HCT116 (cell line): ENCODE measurements around the gene LMBR1. TPM values are rescaled to one million over a fixed set of nuclear protein-coding genes. Genes with fewer than 3 reads are reported as not detected.

Experiments
- ATAC-seq: fragments of 200-7000 bp; cut with Tn5 transposase; 2 replicates; pipeline ENCODE4 v1.9.1; 2020; ENCODE audit warnings: mild to moderate bottlenecking, moderate library complexity
- BruUV-seq: library from RNA; stranded (reverse); fragments of 400-500 nt; replicated peaks from 2 replicates; lab custom pipeline; 2021; lab: Mats Ljungman, UMichigan
- CTCF ChIA-PET: fragments of 300-600 bp; sonication (Branson Sonifier 250); formaldehyde crosslinking; loops from one replicate; lab custom pipeline; 2021; ENCODE audit warnings: antibody characterized with exemption; lab: Charles Lee
- POLR2A ChIA-PET: fragments of 300-600, 350-600 bp; sonication (Branson Sonifier 250); formaldehyde crosslinking; loops from one replicate; lab custom pipeline; 2021; ENCODE audit warnings: antibody characterized with exemption; lab: Charles Lee
- RAD21 ChIA-PET, 2 experiments: fragments of 300-600 bp; sonication (Branson Sonifier 250); formaldehyde crosslinking; loops; one replicate each; lab custom pipeline; 2023; ENCODE audit warnings: low total read pairs in 2 of 2; ENCODE audit not compliant: uncharacterized antibody in 2 of 2, unreplicated experiment in 2 of 2, low non-redundant PET in 1 of 2; lab: Charles Lee
- DNase-seq: peaks from one replicate; pipeline ENCODE4 v3.0.0-alpha.2; 2010; ENCODE audit warnings: low read depth, low spot score
- H2AFZ ChIP-seq: fragments of 200-600 bp; shearing (Covaris generic), sonication (generic); 2 replicates; pipeline ENCODE4 v1.6.1; 2017; ENCODE audit warnings: low read depth, mixed run types, mixed read lengths, antibody characterized with exemption, low read length; ENCODE audit not compliant: poor library complexity, severe bottlenecking
- H3K27ac ChIP-seq: 2 replicates; pipeline ENCODE4 v1.5.1; 2012; ENCODE audit warnings: low read depth, low read length
- H3K27me3 ChIP-seq: fragments of 200-600 bp; sonication (generic); 2 replicates; pipeline ENCODE4 v1.6.1; 2016; ENCODE audit warnings: mixed run types, low read length, mixed read lengths; ENCODE audit not compliant: insufficient read depth
- H3K36me3 ChIP-seq, 2 experiments: fragments of 200-500 bp in 1 of 2; fragments of 200-600 bp in 1 of 2; sonication (Bioruptor generic) in 1 of 2; sonication (generic) in 1 of 2; 2 replicates each; pipeline versions ENCODE4 v1.5.1 to v1.6.1; 2014 to 2016; ENCODE audit warnings: low read length in 2 of 2, inconsistent platforms in 1 of 2, mixed read lengths in 1 of 2, mixed run types in 1 of 2; ENCODE audit not compliant: insufficient read depth in 2 of 2, control insufficient read depth in 1 of 2
- H3K4me1 ChIP-seq, 2 experiments: fragments of 200-600 bp in 1 of 2; sonication (generic) in 1 of 2; 2 replicates each; pipeline versions ENCODE4 v1.5.1 to v1.6.1; 2012 to 2017; ENCODE audit warnings: low read length in 2 of 2, inconsistent platforms in 1 of 2, mild to moderate bottlenecking in 1 of 2, mixed read lengths in 1 of 2, mixed run types in 1 of 2, moderate library complexity in 1 of 2; ENCODE audit not compliant: insufficient read depth in 2 of 2, control insufficient read depth in 1 of 2
- H3K4me2 ChIP-seq: fragments of 200-600 bp; sonication (generic); 2 replicates; pipeline ENCODE4 v1.6.1; 2017; ENCODE audit warnings: mixed run types, low read length, mixed read lengths
- H3K4me3 ChIP-seq, 2 experiments: fragments of 200-600 bp in 1 of 2; sonication (generic) in 1 of 2; replicated peaks in 1 of 2; 2 replicates each; pipeline ENCODE4 v1.5.1; 2011 to 2016; ENCODE audit warnings: low read length in 2 of 2, control low read depth in 1 of 2, low read depth in 1 of 2, mild to moderate bottlenecking in 1 of 2, mixed read lengths in 1 of 2, mixed run types in 1 of 2
- H3K79me2 ChIP-seq: fragments of 200-600 bp; sonication (generic); 2 replicates; pipeline ENCODE4 v1.6.1; 2017; ENCODE audit warnings: mild to moderate bottlenecking, mixed run types, low read length, moderate library complexity, mixed read lengths; ENCODE audit not compliant: insufficient read depth
- H3K9ac ChIP-seq: fragments of 200-600 bp; sonication (generic); 2 replicates; pipeline ENCODE4 v1.6.1; 2016; ENCODE audit warnings: low read length, mixed read lengths
- H3K9me2 ChIP-seq: fragments of 200-600 bp; sonication (generic), shearing (Covaris generic); 2 replicates; pipeline ENCODE4 v1.6.1; 2017; ENCODE audit warnings: mixed run types, mild to moderate bottlenecking, moderate library complexity; ENCODE audit not compliant: insufficient read depth
- H3K9me3 ChIP-seq, 2 experiments: fragments of 200-500 bp in 1 of 2; fragments of 200-600 bp in 1 of 2; sonication (Bioruptor generic) in 1 of 2; sonication (generic) in 1 of 2; 2 replicates each; pipeline ENCODE4 v1.6.1; 2014 to 2017; ENCODE audit warnings: low read length in 2 of 2, mixed read lengths in 2 of 2, inconsistent platforms in 1 of 2, low read depth in 1 of 2, mild to moderate bottlenecking in 1 of 2, mixed run types in 1 of 2, moderate library complexity in 1 of 2; ENCODE audit not compliant: control insufficient read depth in 1 of 2, insufficient read depth in 1 of 2
- H4K20me1 ChIP-seq: fragments of 200-600 bp; sonication (generic), shearing (Covaris generic); 2 replicates; pipeline ENCODE4 v1.6.1; 2017; ENCODE audit warnings: mixed run types, mild to moderate bottlenecking, moderate library complexity; ENCODE audit not compliant: insufficient read depth
- CBX3 ChIP-seq: IDR thresholded peaks from 2 replicates; pipeline ENCODE4 v1.6.1; 2012; ENCODE audit warnings: low read depth
- EZH2 ChIP-seq: fragments of 200-600 bp; sonication (generic); IDR thresholded peaks from 2 replicates; pipeline ENCODE4 v1.6.1; 2017; ENCODE audit warnings: antibody characterized with exemption, mixed run types
- POLR2AphosphoS5 ChIP-seq: IDR thresholded peaks from 2 replicates; pipeline ENCODE4 v1.6.1; 2011; ENCODE audit warnings: mild to moderate bottlenecking, low read depth, low read length, moderate library complexity
- TCF7L2 ChIP-seq: IDR thresholded peaks from 2 replicates; pipeline ENCODE4 v1.7.0; 2011; ENCODE audit warnings: borderline replicate concordance, inconsistent platforms; ENCODE audit not compliant: insufficient read depth, insufficient read length; ENCODE audit errors: extremely low read depth
- intact Hi-C: fragments of 100-400 bp; cut with micrococcal nuclease; formaldehyde crosslinking; loops from 2 replicates; pipeline ENCODE4 v1.10.0; 2022
- total RNA-seq: library from RNA; stranded (reverse); gene quantifications from one replicate; pipeline ENCODE4 v1.2.1, GENCODE V29; 2021; ENCODE audit not compliant: unreplicated experiment
- TF ChIP-seq, protein P1 (sequence below): IDR thresholded peaks from 2 replicates; pipeline ENCODE4 v1.6.1; 2011; ENCODE audit warnings: mild to moderate bottlenecking, low read length, moderate library complexity; ENCODE audit not compliant: insufficient replicate concordance; ENCODE audit errors: extremely low read depth
- TF ChIP-seq, protein P2 (sequence below): IDR thresholded peaks from 2 replicates; pipeline ENCODE4 v1.6.1; 2012
- TF ChIP-seq, protein P3 (sequence below): IDR thresholded peaks from 2 replicates; pipeline ENCODE4 v1.6.1; 2012

LMBR1 gene
- total RNA-seq, 1 experiment from 2014 or later = 84.0 TPM

DNA sequence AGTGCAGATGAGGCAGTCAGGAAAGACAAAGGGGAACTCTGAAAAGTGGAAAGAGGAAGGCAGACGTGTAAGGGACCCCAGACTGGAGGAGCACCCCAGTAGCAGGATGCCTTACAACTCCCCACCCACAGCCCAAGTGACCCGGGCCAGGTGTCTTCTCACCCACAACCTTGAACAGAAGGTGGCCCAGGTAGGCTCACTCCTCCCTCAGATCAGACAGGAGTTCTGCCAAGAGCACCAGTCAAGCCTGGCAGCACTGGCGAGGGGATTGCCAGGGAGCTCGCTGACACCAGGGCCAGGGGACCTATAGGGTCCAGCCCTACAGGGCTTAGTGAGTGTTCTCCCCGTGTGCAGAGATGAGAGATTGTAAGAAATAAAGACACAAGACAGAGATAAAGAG is 27.1 kb upstream of the LMBR1 start:
- Histone ChIP-seq H3K79me2 (no peaks in the 10 kb centered on the region), H4K20me1 (no peaks in the 10 kb centered on the region), H3K4me3 (no peak overlapping the region), H3K4me1 (no peaks in the 10 kb centered on the region), H3K27me3 (no peaks in the 10 kb centered on the region), H3K36me3 (no peaks in the 10 kb centered on the region), H2AFZ (no peak overlapping the region), H3K27ac (no peak overlapping the region), H3K4me2 (no peak overlapping the region), H3K9me2 (no peaks in the 10 kb centered on the region), H3K9ac (no peak overlapping the region), H3K9me3 (no peaks in the 10 kb centered on the region)
- no peak for ATAC-seq
- RAD21 ChIA-PET = no interaction called here
- DNase-seq = no peak
- POLR2A ChIA-PET = no interaction called here
- no TSS peak for BruUV-seq
- TF ChIP-seq, protein P1, sequence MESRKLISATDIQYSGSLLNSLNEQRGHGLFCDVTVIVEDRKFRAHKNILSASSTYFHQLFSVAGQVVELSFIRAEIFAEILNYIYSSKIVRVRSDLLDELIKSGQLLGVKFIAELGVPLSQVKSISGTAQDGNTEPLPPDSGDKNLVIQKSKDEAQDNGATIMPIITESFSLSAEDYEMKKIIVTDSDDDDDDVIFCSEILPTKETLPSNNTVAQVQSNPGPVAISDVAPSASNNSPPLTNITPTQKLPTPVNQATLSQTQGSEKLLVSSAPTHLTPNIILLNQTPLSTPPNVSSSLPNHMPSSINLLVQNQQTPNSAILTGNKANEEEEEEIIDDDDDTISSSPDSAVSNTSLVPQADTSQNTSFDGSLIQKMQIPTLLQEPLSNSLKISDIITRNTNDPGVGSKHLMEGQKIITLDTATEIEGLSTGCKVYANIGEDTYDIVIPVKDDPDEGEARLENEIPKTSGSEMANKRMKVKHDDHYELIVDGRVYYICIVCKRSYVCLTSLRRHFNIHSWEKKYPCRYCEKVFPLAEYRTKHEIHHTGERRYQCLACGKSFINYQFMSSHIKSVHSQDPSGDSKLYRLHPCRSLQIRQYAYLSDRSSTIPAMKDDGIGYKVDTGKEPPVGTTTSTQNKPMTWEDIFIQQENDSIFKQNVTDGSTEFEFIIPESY = no peak
- TF ChIP-seq TCF7L2 (no peak), EZH2 (no peak)
- TF ChIP-seq, protein P2, sequence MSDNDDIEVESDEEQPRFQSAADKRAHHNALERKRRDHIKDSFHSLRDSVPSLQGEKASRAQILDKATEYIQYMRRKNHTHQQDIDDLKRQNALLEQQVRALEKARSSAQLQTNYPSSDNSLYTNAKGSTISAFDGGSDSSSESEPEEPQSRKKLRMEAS = no peak
- intact Hi-C loops = no loop called here
- CTCF ChIA-PET = no interaction called here

DNA sequence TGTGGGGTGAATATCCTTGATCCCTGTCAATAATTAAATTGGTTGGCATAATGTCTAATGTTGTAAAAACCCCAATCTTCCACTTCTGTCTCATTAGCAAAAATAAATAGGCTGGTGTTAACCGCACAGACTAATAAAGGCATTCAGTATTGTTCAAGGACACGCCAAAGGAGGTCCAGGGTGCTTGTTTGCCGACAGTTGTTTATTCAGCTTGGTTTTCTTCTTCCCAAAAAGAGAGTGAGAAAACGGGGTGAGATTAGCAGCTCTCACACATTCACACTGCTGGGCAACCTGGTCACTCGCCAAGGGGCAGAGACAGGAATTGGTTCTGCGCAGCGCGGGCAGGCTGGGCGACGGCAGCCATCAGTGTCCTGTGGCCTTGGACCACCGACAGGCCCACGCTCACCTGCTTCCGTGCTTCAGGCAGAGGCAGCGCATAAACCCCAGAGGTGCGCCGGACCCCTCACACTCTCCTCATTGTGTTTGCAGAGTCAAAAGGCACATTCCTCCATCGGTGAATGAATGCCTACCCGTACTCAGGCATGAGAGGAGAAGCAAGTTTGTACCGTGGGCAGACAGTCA is 26.2 kb upstream of the LMBR1 start:
- ChIA-PET RAD21 (no interaction called here), POLR2A (no interaction called here), CTCF (no interaction called here)
- Histone ChIP-seq H3K27me3 (no peaks in the 10 kb centered on the region), H3K79me2 (no peaks in the 10 kb centered on the region), H3K4me1 (no peaks in the 10 kb centered on the region), H4K20me1 (no peaks in the 10 kb centered on the region), H3K4me3 (no peak overlapping the region), H3K27ac (no peak overlapping the region), H3K36me3 (no peaks in the 10 kb centered on the region), H3K9ac (no peak overlapping the region), H2AFZ (no peak overlapping the region), H3K4me2 (no peak overlapping the region), H3K9me2 (no peaks in the 10 kb centered on the region), H3K9me3 (no peaks in the 10 kb centered on the region)
- no peak for ATAC-seq
- no peak for DNase-seq
- intact Hi-C loops = no loop called here
- BruUV-seq = no TSS peak
- TF ChIP-seq POLR2AphosphoS5 = no peak
- no peak for TF ChIP-seq CBX3
- TF ChIP-seq, protein P3, sequence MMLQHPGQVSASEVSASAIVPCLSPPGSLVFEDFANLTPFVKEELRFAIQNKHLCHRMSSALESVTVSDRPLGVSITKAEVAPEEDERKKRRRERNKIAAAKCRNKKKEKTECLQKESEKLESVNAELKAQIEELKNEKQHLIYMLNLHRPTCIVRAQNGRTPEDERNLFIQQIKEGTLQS = no peak
